Endothelial cell of umbilical vein (primary cell): Measurements from ENCODE around the gene CDR2.

Experiments
- EZH2 ChIP-seq: IDR thresholded peaks from 2 replicates; pipeline ENCODE4 v1.6.1; 2012; ENCODE audit warnings: borderline replicate concordance, low read depth, mild to moderate bottlenecking, moderate library complexity, low read length, inconsistent platforms; ENCODE audit not compliant: severe bottlenecking
- FOS ChIP-seq: IDR thresholded peaks from 2 replicates; pipeline ENCODE4 v1.6.1; 2011; ENCODE audit warnings: mild to moderate bottlenecking, low read length, moderate library complexity, borderline replicate concordance; ENCODE audit not compliant: insufficient read depth
- GATA2 ChIP-seq: IDR thresholded peaks from 2 replicates; pipeline ENCODE4 v1.7.0; 2011; ENCODE audit warnings: low read depth, mild to moderate bottlenecking, moderate library complexity, mixed read lengths, low read length; ENCODE audit not compliant: insufficient read length, insufficient read depth
- JUN ChIP-seq: IDR thresholded peaks from 2 replicates; pipeline ENCODE4 v1.6.1; 2011; ENCODE audit warnings: borderline replicate concordance, low read depth; ENCODE audit not compliant: insufficient read length, insufficient read depth
- POLR2A ChIP-seq: IDR thresholded peaks from 2 replicates; pipeline ENCODE4 v1.6.1; 2012; ENCODE audit warnings: low read depth, mild to moderate bottlenecking, control low read depth, low read length
- POLR2AphosphoS5 ChIP-seq: IDR thresholded peaks from 2 replicates; pipeline ENCODE4 v1.6.1; 2012; ENCODE audit warnings: low read depth, mild to moderate bottlenecking, control low read depth, low read length, moderate library complexity; ENCODE audit not compliant: insufficient read depth
- TF ChIP-seq, protein P1 (sequence below), 2 donors: IDR thresholded peaks; 1 replicate in 1 of 2; 2 replicates in 1 of 2; pipeline ENCODE4 v1.5.1; 2011; ENCODE audit warnings: low read length in 2 of 2, mild to moderate bottlenecking in 2 of 2, moderate library complexity in 2 of 2, control low read depth in 1 of 2, inconsistent platforms in 1 of 2, low read depth in 1 of 2; ENCODE audit not compliant: insufficient read depth in 1 of 2; ENCODE audit errors: extremely low read depth in 1 of 2

DNA sequence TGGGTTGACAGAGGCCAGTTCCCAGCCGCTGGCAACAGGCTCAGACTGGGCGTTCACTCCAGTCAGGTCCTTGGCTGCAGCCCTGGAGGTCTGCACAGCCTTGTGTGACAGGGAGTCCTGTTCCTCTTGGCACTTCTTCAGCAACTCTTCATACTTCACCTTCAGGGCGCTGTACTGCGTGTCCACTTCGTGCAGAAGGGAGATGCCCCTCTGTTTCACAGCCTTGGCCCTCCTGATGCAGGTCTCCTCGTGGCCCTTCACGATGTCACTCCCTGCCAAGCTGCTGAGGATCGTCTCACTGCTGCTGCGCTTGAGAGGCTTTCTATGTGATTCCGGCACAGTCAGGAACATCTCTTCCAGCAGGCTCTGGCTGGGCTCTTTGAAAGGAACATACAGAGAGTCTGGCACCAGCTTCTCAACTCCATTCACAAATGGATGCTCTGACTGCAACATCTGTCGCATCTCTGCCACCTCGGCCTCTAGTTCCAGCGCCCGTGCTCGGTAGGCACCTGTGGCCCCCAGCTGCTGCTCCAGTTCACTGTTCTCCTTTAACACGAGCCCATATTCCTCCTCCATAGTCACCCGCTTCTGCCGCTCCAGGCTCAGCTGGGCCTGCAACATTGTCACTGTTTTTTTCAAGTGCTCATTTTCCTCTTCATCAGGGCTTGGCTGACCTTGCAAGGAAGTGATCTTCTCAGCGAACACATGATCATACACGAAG lies 27.2 kb downstream of the CDR2 start:
- no peak for TF ChIP-seq POLR2AphosphoS5
- TF ChIP-seq POLR2A = no peak
- TF ChIP-seq, protein P1, sequence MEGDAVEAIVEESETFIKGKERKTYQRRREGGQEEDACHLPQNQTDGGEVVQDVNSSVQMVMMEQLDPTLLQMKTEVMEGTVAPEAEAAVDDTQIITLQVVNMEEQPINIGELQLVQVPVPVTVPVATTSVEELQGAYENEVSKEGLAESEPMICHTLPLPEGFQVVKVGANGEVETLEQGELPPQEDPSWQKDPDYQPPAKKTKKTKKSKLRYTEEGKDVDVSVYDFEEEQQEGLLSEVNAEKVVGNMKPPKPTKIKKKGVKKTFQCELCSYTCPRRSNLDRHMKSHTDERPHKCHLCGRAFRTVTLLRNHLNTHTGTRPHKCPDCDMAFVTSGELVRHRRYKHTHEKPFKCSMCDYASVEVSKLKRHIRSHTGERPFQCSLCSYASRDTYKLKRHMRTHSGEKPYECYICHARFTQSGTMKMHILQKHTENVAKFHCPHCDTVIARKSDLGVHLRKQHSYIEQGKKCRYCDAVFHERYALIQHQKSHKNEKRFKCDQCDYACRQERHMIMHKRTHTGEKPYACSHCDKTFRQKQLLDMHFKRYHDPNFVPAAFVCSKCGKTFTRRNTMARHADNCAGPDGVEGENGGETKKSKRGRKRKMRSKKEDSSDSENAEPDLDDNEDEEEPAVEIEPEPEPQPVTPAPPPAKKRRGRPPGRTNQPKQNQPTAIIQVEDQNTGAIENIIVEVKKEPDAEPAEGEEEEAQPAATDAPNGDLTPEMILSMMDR (IDR thresholded peaks at IDR 0.05; ENCODE audit: extremely low read depth in 1 of 2, insufficient read depth in 1 of 2, low read depth in 1 of 2, low read length in 2 of 2) = no peak
- no peak for TF ChIP-seq EZH2
- TF ChIP-seq JUN = no peak
- no peak for TF ChIP-seq FOS
- TF ChIP-seq GATA2 = no peak
